ENCODE results near the gene INSIG1.
A peak's percentile ranks its signal among the peaks of the same experiment; 100 is the strongest.

Gene INSIG1

DNA sequence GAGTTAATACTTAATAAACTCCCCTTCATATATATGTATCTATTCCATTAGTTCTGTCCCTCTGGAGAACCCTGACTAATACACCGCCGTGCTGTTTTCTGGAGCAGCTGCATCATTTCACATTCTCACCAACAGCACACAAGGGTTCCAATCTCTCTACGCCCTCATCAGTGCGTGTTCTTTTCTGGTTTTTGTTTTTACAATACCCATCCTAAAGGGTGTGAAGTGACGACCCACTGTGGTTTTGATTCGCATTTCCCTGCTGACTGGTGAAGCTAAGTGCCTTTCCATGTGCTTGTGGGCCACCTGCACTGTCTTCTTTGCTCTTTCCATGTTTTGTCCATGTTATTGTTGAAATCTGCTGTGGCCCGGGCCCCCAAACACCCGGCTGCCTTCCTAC lies 11.0 kb upstream of the INSIG1 start:
- DNase-seq = no peak

DNA sequence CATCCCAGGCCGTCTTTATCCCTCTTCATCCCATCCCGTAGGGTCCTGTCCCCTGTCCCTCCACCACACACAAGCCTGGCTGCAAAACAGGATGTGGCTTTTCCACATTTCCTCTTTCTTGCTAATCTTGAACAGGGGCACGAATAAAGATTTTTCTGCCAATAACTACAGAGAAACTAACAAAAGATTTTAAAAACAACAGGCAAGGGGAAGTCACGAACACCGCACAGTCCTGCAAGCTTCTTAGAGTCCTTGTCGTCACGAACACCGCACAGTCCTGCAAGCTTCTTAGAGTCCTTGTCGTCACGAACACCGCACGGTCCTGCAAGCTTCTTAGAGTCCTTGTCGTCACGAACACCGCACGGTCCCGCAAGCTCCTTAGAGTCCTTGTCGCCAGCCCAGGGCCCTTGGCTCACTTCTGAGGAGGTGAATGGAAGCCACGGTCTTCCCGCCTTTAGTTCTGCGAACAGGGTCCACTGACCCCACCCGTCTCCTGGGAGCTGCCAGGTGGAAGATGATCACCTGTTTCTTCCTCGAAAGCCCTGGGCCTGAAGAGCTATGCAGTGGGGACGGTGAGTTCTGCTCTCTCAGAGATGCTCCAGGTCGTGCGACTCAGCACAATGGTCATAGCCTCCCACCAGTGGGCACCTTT lies 10.3 kb upstream of the INSIG1 start:
- DNase-seq = no peak

GRCh38 chr7:155288055-155288454 lies 9.6 kb upstream of the INSIG1 start:
- DNase-seq = no peak

- DNase-seq = no peak
Measured at GRCh38 chr7:155289107-155289506, 8.6 kb upstream of the INSIG1 start.

DNA sequence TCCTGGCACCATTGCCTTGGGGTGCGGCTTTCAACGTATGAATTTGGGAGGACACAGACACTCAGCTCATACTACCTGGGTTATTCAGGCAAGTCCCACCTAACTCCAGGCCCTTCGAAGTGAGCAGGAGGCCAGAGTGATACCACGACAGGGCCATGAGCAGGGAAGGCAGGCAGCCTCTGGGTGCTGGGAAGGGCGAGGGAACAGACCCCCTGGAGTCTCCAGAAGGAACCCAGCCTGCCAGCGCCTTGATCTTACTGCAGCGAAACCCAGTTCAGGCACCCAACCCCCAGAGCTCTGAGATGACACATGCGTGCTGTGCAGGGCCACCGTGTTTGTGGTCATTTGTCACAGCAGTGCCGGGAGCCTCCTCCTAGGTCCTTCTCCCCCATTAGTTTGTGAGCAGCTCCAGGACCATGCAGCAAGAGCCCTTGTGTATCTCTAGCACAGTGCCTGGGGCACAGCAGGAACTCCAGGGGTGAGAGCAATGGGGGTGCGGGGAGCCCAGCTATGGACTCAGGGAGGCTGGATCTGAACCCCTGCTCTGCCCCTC lies 7.7 kb upstream of the INSIG1 start:
- no peak for DNase-seq

GRCh38 chr7:155291045-155291530 lies 6.6 kb upstream of the INSIG1 start:
- peak in 1 of 2 donors; percentile 52 for DNase-seq

GRCh38 chr7:155291729-155292128 lies 5.9 kb upstream of the INSIG1 start:
- DNase-seq = no peak

DNA sequence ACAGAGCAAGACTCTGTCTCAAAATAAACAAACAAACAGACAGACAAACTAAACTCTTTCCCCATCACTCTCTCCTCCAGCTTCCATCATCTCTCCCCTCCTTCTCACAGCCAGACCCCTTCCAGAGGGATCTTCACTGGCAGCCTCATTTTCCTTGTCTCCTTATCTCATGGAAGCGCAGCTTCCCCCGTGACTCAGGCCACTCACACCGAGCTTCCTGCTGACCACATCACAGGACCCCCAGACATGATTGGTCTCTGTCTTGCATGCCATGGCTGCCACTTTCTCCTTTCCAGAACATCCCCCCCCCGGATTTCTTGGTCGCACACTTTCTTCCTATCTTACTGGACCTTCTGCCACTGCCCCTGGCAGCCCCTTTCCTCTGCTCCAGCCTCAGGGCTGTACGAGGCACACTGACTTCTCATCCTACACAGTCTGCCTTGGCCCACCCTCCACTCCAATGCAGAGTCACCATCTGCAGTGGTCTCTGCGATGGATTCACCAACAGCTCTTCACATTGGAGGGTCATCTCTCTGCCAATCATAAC lies 4.9 kb upstream of the INSIG1 start:
- no peak for DNase-seq

- DNase-seq = no peak
Measured at GRCh38 chr7:155293721-155294510, 3.8 kb upstream of the INSIG1 start.

DNA sequence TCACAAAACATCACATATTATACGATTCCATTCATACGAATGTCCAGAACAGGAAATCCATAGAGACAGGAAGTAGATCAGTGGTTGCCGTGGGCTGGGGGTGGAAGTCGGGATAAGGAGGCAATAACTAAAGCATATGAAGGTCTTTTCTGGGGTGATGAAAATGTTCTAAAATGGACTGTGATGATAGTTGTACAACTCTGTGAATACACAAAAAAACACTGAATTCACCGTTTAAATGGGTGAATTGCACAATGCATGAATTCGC lies 3.2 kb upstream of the INSIG1 start:
- DNase-seq = no peak

DNA sequence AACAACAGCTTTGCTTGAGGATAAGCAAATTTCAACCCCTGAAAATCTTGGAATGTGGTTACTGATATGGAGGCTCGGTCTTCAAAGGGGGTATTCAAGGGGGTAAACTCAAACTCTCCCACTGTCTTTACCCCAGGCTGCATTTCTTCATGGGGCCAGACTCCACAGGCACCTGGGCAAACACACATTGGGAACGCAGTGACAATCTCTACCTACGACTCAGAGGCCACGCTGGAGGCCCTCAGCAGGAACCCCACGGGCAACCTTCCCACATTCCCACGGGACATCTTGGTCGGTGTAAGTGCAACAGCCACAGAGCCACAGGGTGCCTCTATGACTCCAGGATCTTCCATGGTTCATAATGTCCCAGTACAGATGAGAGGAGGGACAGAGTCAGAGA lies 2.2 kb upstream of the INSIG1 start:
- no peak for DNase-seq

DNA sequence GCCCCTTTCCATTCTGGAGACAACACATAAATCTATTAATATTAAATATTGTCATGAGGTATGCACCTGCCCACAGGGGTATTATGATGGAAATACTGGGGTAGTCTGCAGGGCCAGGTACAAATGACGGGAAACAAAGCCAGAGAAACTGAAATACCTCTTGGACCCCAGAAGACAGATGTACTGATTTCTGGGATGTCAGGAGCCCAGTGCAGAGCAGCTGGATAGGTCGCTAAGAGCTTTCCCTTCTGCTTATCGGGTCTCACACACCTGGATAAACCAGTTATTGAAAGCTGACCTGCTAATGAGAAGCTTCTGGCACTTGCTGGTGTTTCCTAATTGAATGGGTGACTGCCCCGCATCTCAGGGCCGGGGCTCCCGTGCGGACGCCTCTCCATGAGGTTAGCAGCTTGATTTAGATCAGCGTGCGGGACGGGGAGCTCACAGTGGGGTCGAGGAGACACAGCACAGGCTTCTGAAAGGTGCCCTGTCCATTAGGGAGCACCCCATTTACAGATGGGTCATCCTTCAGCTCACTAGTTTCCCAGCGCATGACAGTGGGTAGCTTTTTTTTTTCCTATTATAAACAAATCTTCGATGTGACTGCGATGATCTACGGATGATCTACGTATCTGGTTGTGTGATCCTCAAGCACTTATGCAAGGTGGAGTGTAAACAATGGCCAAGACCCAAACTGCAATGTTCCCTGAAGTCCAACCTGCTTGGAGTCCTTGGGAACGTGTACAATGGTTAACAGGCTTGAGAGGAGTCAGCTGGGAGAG lies 1.5 kb upstream of the INSIG1 start:
- DNase-seq = no peak

- DNase-seq = peak; percentile 75 to 85
Measured at GRCh38 chr7:155296788-155297516, 726 bp upstream of the INSIG1 start.

DNA sequence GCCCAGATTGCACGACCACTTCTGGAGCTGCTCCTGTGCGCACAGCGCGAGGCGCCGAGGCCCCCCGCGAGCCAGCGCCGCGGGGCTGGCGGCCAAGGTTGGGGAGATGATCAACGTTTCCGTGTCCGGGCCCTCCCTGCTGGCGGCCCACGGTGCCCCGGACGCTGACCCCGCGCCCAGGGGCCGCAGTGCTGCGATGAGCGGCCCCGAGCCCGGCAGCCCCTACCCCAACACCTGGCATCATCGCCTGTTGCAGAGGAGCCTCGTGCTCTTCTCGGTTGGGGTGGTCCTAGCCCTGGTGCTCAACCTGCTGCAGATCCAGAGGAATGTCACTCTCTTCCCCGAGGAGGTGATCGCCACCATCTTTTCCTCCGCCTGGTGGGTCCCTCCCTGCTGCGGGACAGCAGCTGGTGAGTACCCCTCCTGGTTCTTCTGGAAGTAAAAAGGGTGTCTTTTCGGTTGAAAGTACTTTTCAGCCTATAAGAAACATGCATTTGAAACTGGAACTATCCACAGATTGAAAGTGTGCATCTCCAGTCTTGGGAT lies 683 bp downstream of the INSIG1 start:
- no peak for DNase-seq

GRCh38 chr7:155298834-155299534 lies 1.3 kb downstream of the INSIG1 start:
- peak; percentile 96 to 97 for DNase-seq

- DNase-seq = peak in 1 of 2 donors; percentile 42
Measured at GRCh38 chr7:155299535-155300202, 2.0 kb downstream of the INSIG1 start.

- DNase-seq = peak in 1 of 2 donors; percentile 44
Measured at GRCh38 chr7:155300641-155301452, 3.2 kb downstream of the INSIG1 start.

DNA sequence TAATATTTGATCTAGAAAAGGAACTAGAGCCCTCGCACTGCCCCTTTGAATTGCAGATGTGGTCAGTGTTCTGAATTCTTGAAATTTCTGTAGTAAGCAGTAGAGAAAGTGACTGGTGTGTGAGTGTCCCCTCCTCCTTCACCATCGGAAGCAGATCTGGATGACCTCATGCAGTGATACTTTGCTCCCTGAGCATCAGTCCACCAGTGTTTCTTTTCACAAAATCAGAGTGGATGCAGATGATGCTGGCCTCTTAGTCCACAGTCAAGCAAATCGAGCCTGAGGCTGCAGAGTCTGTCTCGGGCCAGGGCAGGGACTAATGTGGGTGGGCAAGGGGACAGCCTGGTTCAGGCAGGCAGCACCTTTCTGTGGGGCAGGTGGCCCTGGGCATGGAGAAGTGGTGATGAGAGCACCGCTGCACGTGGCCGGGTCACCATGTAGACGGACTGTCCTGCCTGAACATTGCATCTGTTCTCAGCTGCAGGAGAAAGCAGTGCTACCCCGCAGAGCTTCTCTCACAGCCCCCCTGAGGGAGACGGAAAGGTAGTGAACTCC lies 5.4 kb downstream of the INSIG1 start:
- DNase-seq = no peak

DNA sequence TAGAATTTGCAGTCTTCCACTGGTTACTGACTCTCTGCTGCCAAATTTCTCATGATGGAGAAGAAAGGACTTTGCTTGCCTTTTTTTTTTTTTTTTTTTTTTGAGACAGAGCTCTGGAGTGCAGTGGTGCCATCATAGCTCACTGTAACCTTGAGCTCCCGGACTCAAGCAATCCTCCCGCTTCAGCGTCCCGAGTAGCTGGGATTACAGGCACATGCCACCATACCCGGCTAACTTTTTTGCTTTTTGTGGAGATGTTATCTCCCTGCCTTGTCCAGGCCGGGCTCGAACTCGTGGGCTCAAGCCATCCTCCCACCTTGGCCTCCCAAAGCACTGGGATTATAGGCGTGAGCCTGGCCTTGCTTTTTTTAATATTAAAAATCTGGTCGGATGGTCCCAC lies 6.2 kb downstream of the INSIG1 start:
- DNase-seq = no peak

Data from CD4-positive, alpha-beta T cell treated with Interferon alpha-2 for 1 hour (primary cell).